HuH-7 (cell line): ENCODE data around the gene BICRAL.
"Not testable (repeated sequence)": the region's sequence is repeated elsewhere in the genome, so short reads cannot be mapped to it uniquely, and the experiment has no call there.

ENCODE experiments used
- DNase-seq: peaks from one replicate; pipeline ENCODE4 v3.0.0; 2011; ENCODE audit warnings: low spot score

BICRAL gene

GRCh38 chr6:42781796-42782688 is at the start of gene BICRAL:
Gene BICRAL (plus strand): TSS chr6:42782052. CDS start chr6:42822023, 39,971 bp downstream.
- peak; percentile 58 for DNase-seq

GRCh38 chr6:42733867-42734481 is 47.9 kb upstream of the BICRAL start:
- not testable (repeated sequence) for DNase-seq

- DNase-seq, result no peak
Observed at GRCh38 chr6:42735976-42736375, 45.9 kb upstream of the BICRAL start.

- DNase-seq, result no peak
Observed at GRCh38 chr6:42740725-42741124, 41.1 kb upstream of the BICRAL start.

- no peak for DNase-seq
Observed at GRCh38 chr6:42742116-42742894, 39.5 kb upstream of the BICRAL start.

GRCh38 chr6:42744351-42744893 is 37.4 kb upstream of the BICRAL start:
- DNase-seq, result no peak

GRCh38 chr6:42745083-42745639 is 36.7 kb upstream of the BICRAL start:
- no peak for DNase-seq

- peak; percentile 98 for DNase-seq
Observed at GRCh38 chr6:42745640-42746462, 36.0 kb upstream of the BICRAL start, which contains the start of gene TBCC. Gene TBCC (minus strand): TSS chr6:42746103. CDS start chr6:42746073, 30 bp downstream.

GRCh38 chr6:42746463-42747391 is 35.1 kb upstream of the BICRAL start:
- DNase-seq, result peak; percentile 82

GRCh38 chr6:42748203-42748898 is 33.5 kb upstream of the BICRAL start:
- no peak for DNase-seq

- DNase-seq, result no peak
Observed at GRCh38 chr6:42751055-42751454, 30.8 kb upstream of the BICRAL start.

- DNase-seq, result no peak
Observed at GRCh38 chr6:42754759-42755158, 27.1 kb upstream of the BICRAL start.

- DNase-seq, result no peak
Observed at GRCh38 chr6:42756722-42757121, 25.1 kb upstream of the BICRAL start.

GRCh38 chr6:42758756-42759430 is 23.0 kb upstream of the BICRAL start:
- no peak for DNase-seq

GRCh38 chr6:42761287-42762067 is 20.4 kb upstream of the BICRAL start:
- no peak for DNase-seq

- DNase-seq, result no peak
Observed at GRCh38 chr6:42762426-42762859, 19.4 kb upstream of the BICRAL start.

GRCh38 chr6:42762950-42763349 is 18.9 kb upstream of the BICRAL start:
- no peak for DNase-seq
